COLO668 (cell line): ENCODE results near the gene CCN5.
A peak's percentile ranks its signal among the peaks of the same experiment; 100 is the strongest.

Source experiments
- DNase-seq: peaks from one replicate; lab custom pipeline; 2025; ENCODE audit not compliant: unreplicated experiment; lab: John Stamatoyannopoulos, UW

CCN5 gene

GRCh38 chr20:44735816-44736169 lies 20.6 kb downstream of the CCN5 start:
- no peak for DNase-seq

GRCh38 chr20:44736170-44737021 lies 21.2 kb downstream of the CCN5 start:
- DNase-seq: no peak

GRCh38 chr20:44737116-44737515 lies 21.9 kb downstream of the CCN5 start:
- no peak for DNase-seq

GRCh38 chr20:44738813-44739477 lies 23.8 kb downstream of the CCN5 start:
- peak; percentile 65 for DNase-seq

GRCh38 chr20:44739942-44740341 lies 24.8 kb downstream of the CCN5 start:
- no peak for DNase-seq

- no peak for DNase-seq
Observed at GRCh38 chr20:44742304-44743079, 27.3 kb downstream of the CCN5 start.

- DNase-seq: no peak
Observed at GRCh38 chr20:44743080-44743701, 28.0 kb downstream of the CCN5 start.

- DNase-seq: no peak
Observed at GRCh38 chr20:44743916-44744655, 28.9 kb downstream of the CCN5 start.

- DNase-seq: no peak
Observed at GRCh38 chr20:44745122-44745597, 30.0 kb downstream of the CCN5 start.

- peak; percentile 58 for DNase-seq
Observed at GRCh38 chr20:44745598-44746366, 30.6 kb downstream of the CCN5 start, which contains the start of gene KCNK15. TSS of gene KCNK15 (plus strand) at chr20:44745865. CDS start at chr20:44745911, 46 bp downstream.

GRCh38 chr20:44746367-44747165 lies 31.4 kb downstream of the CCN5 start:
- DNase-seq: peak; percentile 90

- peak; percentile 90 for DNase-seq
Observed at GRCh38 chr20:44747166-44748004, 32.2 kb downstream of the CCN5 start.

GRCh38 chr20:44748005-44748370 lies 32.8 kb downstream of the CCN5 start:
- peak; percentile 43 for DNase-seq

GRCh38 chr20:44750081-44750805 lies 35.1 kb downstream of the CCN5 start:
- no peak for DNase-seq

GRCh38 chr20:44752099-44752931 lies 37.1 kb downstream of the CCN5 start:
- peak; percentile 22 for DNase-seq

- DNase-seq: no peak
Observed at GRCh38 chr20:44754554-44754953, 39.4 kb downstream of the CCN5 start.
